Tibial nerve (tissue), 4 donors: ENCODE data around the gene FDXR. TPM values are rescaled to one million over a fixed set of nuclear protein-coding genes. Genes with fewer than 3 reads are reported as not detected.

Source experiments
- DNase-seq, 2 donors: peaks; one replicate each; pipeline ENCODE4 v3.0.0-alpha.2; 2019; ENCODE audit warnings: low spot score in 2 of 2
- H3K27ac ChIP-seq, 4 donors: fragments of 200-600 bp; sonication (generic) in 3 of 4; one replicate each; pipeline ENCODE4 v1.5.1; 2017 to 2019; ENCODE audit warnings: mild to moderate bottlenecking in 1 of 4
- H3K27me3 ChIP-seq, 2 donors: fragments of 200-600 bp; sonication (generic) in 1 of 2; one replicate each; pipeline versions ENCODE4 v1.5.1 to v1.6.0; 2017 to 2019
- H3K36me3 ChIP-seq, 3 donors: fragments of 200-600 bp; sonication (generic); one replicate each; pipeline ENCODE4 v1.5.1; 2018 to 2019
- H3K4me1 ChIP-seq, 4 donors: fragments of 200-600 bp; sonication (generic) in 3 of 4; one replicate each; pipeline ENCODE4 v1.5.1; 2017 to 2019
- H3K4me3 ChIP-seq, 4 donors: fragments of 200-600 bp; sonication (generic) in 3 of 4; one replicate each; pipeline ENCODE4 v1.5.1; 2017 to 2019; ENCODE audit warnings: mild to moderate bottlenecking in 1 of 4, moderate library complexity in 1 of 4
- H3K9me3 ChIP-seq, 4 donors: fragments of 200-600 bp; sonication (generic) in 3 of 4; one replicate each; pipeline ENCODE4 v1.5.1; 2017 to 2019
- EP300 ChIP-seq, 2 donors: sonication (generic); formaldehyde crosslinking; IDR thresholded peaks; one replicate each; pipeline ENCODE4 v1.6.1; 2017; ENCODE audit warnings: antibody characterized with exemption in 2 of 2, mild to moderate bottlenecking in 1 of 2
- POLR2A ChIP-seq, 2 donors: fragments of 450-650 bp; IDR thresholded peaks; one replicate each; pipeline ENCODE4 v1.6.1; 2017; ENCODE audit warnings: antibody characterized with exemption in 2 of 2, mild to moderate bottlenecking in 2 of 2, moderate library complexity in 2 of 2
- WGBS, 2 donors: methylation state at CpG; one replicate each; pipeline ENCODE4 v1.1.5; 2018; 5-methylcytosine and 5-hydroxymethylcytosine counted together
- total RNA-seq, 4 donors: library from RNA; depleted of rRNA; stranded (reverse); fragments of >200 nt; gene quantifications; one replicate each; pipeline ENCODE4 v1.1.0, GENCODE V29; 2016
- TF ChIP-seq, protein P1 (sequence below), 5 experiments: fragments of 200-600 bp in 3 of 5; fragments of 450-650 bp in 2 of 5; sonication (generic) in 3 of 5; IDR thresholded peaks; one replicate each; pipeline ENCODE4 v1.5.1; 2016 to 2019; ENCODE audit warnings: antibody characterized with exemption in 5 of 5, mild to moderate bottlenecking in 3 of 5, moderate library complexity in 2 of 5

Gene FDXR
- total RNA-seq, 4 donors from 2014 or later = 3.9 to 12.1 (median 8.8) TPM

- Histone ChIP-seq H3K4me3 (no peak overlapping the region), H3K27me3 (peaks cover 0 to 23% of the 10 kb centered on the region in 2 donors), H3K4me1 (peaks cover 0 to 14% (median 0%) of the 10 kb centered on the region in 4 donors), H3K36me3 (no peaks in the 10 kb centered on the region), H3K27ac (no peak overlapping the region), H3K9me3 (no peaks in the 10 kb centered on the region)
- TF ChIP-seq EP300 (IDR thresholded peaks at IDR 0.05) (no peak), POLR2A (IDR thresholded peaks at IDR 0.05) (no peak)
- TF ChIP-seq, protein P1, sequence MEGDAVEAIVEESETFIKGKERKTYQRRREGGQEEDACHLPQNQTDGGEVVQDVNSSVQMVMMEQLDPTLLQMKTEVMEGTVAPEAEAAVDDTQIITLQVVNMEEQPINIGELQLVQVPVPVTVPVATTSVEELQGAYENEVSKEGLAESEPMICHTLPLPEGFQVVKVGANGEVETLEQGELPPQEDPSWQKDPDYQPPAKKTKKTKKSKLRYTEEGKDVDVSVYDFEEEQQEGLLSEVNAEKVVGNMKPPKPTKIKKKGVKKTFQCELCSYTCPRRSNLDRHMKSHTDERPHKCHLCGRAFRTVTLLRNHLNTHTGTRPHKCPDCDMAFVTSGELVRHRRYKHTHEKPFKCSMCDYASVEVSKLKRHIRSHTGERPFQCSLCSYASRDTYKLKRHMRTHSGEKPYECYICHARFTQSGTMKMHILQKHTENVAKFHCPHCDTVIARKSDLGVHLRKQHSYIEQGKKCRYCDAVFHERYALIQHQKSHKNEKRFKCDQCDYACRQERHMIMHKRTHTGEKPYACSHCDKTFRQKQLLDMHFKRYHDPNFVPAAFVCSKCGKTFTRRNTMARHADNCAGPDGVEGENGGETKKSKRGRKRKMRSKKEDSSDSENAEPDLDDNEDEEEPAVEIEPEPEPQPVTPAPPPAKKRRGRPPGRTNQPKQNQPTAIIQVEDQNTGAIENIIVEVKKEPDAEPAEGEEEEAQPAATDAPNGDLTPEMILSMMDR (IDR thresholded peaks at IDR 0.05) = no peak
- no peak for DNase-seq
- WGBS, 2 donors = 83 to 87% methylated on average over 10 to 15 of the region's 16 CpGs
Measured at GRCh38 chr17:74879308-74879707, 6.5 kb upstream of the FDXR start.

GRCh38 chr17:74878658-74879057, 5.9 kb upstream of the FDXR start:
- 53 to 88% methylated on average over 2 of the region's 2 CpGs for WGBS, 2 donors
- Histone ChIP-seq H3K9me3 (no peaks in the 10 kb centered on the region), H3K27me3 (peaks cover 0 to 22% of the 10 kb centered on the region in 2 donors)

DNA sequence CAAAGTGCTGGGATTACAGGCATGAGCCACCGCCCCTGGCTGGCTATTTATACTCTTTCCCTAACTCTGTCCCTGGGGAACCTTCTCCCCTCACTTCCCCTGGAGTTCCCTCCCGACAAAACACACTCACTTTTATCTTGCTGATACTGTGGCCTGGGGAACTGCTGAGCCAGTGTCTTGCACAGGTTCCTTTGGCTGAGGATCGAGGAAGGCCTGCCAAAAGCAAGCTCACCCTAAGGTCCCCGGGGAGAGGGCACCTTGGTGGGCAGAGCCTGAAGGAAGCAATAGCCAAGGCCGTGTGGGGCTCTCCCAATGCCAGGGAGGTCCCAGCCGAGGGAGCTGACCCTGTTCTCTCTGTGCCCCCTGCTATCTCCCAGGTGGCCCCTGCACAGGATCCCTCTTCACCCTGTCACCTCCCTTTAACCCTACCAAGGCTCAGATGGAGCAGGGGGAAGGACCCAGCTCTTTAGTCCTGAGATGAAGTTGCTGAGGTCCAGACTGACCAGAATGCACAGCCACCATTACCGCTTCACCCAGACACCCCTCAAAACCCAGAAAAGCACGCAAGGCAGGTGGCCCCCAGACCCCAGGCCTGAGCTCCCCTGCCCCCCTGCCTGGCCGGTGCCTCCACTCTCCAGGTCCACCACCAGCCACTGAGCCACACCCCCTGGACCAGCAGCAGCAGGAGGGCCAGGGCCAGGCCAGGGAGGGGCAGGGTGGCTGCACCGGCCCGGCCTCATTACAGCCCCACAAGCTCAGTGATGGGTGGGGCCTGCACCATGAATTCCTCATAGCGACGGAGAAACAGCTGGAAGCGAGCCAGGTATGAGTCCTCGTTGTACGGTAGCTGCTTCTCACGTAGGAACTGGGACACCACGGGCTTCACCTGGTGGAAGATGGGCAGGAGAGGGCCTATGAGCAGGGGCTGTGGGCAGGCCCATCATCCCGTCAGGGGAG, 5.1 kb upstream of the FDXR start:
- DNase-seq = no peak
- Histone ChIP-seq H3K36me3 (no peaks in the 10 kb centered on the region), H3K27me3 (peaks cover 0 to 16% of the 10 kb centered on the region in 2 donors), H3K4me1 (peaks cover 0 to 21% (median 3%) of the 10 kb centered on the region in 4 donors), H3K27ac (no peak overlapping the region), H3K9me3 (no peaks in the 10 kb centered on the region), H3K4me3 (no peak overlapping the region)
- TF ChIP-seq, protein P1 (IDR thresholded peaks at IDR 0.05) = no peak
- no peak for TF ChIP-seq POLR2A (IDR thresholded peaks at IDR 0.05)
- no peak for TF ChIP-seq EP300 (IDR thresholded peaks at IDR 0.05)
- 41 to 56% methylated on average over 17 to 18 of the region's 19 CpGs for WGBS, 2 donors

More at GRCh38 chr17:74878658-74879057, 5.9 kb upstream of the FDXR start:
- no peaks in the 10 kb centered on the region for H3K36me3 ChIP-seq
- DNase-seq = no peak
- H3K4me1 ChIP-seq = peaks cover 0 to 20% (median 3%) of the 10 kb centered on the region in 4 donors
- H3K27ac ChIP-seq = no peak overlapping the region
- TF ChIP-seq, protein P1 (IDR thresholded peaks at IDR 0.05) = no peak
- no peak for TF ChIP-seq EP300 (IDR thresholded peaks at IDR 0.05)
- TF ChIP-seq POLR2A (IDR thresholded peaks at IDR 0.05) = no peak
- H3K4me3 ChIP-seq = no peak overlapping the region

GRCh38 chr17:74875977-74876593, 3.3 kb upstream of the FDXR start:
- H3K36me3 ChIP-seq = no peaks in the 10 kb centered on the region
- peaks cover 0 to 10% of the 10 kb centered on the region in 2 donors for H3K27me3 ChIP-seq
- H3K4me3 ChIP-seq = no peak overlapping the region
- H3K4me1 ChIP-seq = peaks cover 0 to 38% (median 11%) of the 10 kb centered on the region in 4 donors
- no peak overlapping the region for H3K27ac ChIP-seq
- TF ChIP-seq POLR2A (IDR thresholded peaks at IDR 0.05) (no peak), EP300 (IDR thresholded peaks at IDR 0.05) (no peak)
- TF ChIP-seq, protein P1 (IDR thresholded peaks at IDR 0.05) = no peak
- DNase-seq = no peak
- WGBS, 2 donors = 51% methylated on average over 6 of the region's 6 CpGs
- H3K9me3 ChIP-seq = no peaks in the 10 kb centered on the region
